Aorta (tissue), 5 donors: ENCODE data around the gene LARGE1. TPM values are rescaled to one million over a fixed set of nuclear protein-coding genes. Genes with fewer than 3 reads are reported as not detected.

Source experiments
- ATAC-seq: fragments of 200-7000 bp; cut with Tn5 transposase; one replicate; pipeline ENCODE4 v1.9.1; 2022; ENCODE audit warnings: moderate library complexity; ENCODE audit not compliant: low FRiP score
- DNase-seq, 2 donors: peaks; one replicate each; pipeline ENCODE4 v3.0.0-alpha.2; 2020
- H3K27ac ChIP-seq, 2 donors: one replicate each; pipeline ENCODE4 v1.5.1; 2013; ENCODE audit warnings: low read length in 2 of 2, mild to moderate bottlenecking in 2 of 2, moderate library complexity in 2 of 2, control low read depth in 1 of 2, inconsistent platforms in 1 of 2, low read depth in 1 of 2
- H3K27me3 ChIP-seq, 2 donors: one replicate each; pipeline ENCODE4 v1.6.1; 2013; ENCODE audit warnings: control low read depth in 1 of 2, low read length in 1 of 2, mild to moderate bottlenecking in 1 of 2, moderate library complexity in 1 of 2; ENCODE audit not compliant: insufficient read depth in 2 of 2, control insufficient read depth in 1 of 2
- H3K36me3 ChIP-seq, 2 donors: one replicate each; pipeline ENCODE4 v1.6.1; 2013; ENCODE audit warnings: control low read depth in 1 of 2, low read length in 1 of 2, mild to moderate bottlenecking in 1 of 2; ENCODE audit not compliant: insufficient read depth in 2 of 2, control insufficient read depth in 1 of 2
- H3K4me1 ChIP-seq, 2 donors: one replicate each; pipeline ENCODE4 v1.6.1; 2013; ENCODE audit warnings: low read length in 2 of 2, control low read depth in 1 of 2, mild to moderate bottlenecking in 1 of 2, moderate library complexity in 1 of 2; ENCODE audit not compliant: insufficient read depth in 2 of 2, control insufficient read depth in 1 of 2
- H3K4me3 ChIP-seq, 2 donors: one replicate each; pipeline ENCODE4 v1.5.1; 2013; ENCODE audit warnings: low read length in 2 of 2, control low read depth in 1 of 2, mild to moderate bottlenecking in 1 of 2
- H3K9me3 ChIP-seq: one replicate; pipeline ENCODE4 v1.6.1; 2013; ENCODE audit warnings: mild to moderate bottlenecking, low read length; ENCODE audit not compliant: control insufficient read depth
- WGBS, 2 donors: extraction: QIAGEN DNeasy Blood & Tissue Kit; methylation state at CpG; one replicate each; pipeline ENCODE4 v1.1.7; 2013; 5-methylcytosine and 5-hydroxymethylcytosine counted together
- intact Hi-C, 2 donors: fragments of 100-400 bp; cut with DNase I; formaldehyde crosslinking; loops; one replicate each; pipeline versions ENCODE4 v1.14.2 to v1.15.0; 2022
- polyA plus RNA-seq, 2 donors: library from polyadenylated mRNA; stranded (reverse); fragments of 200-250 nt; gene quantifications; one replicate each; pipeline ENCODE4 v1.2.3, GENCODE V29; 2013
- total RNA-seq, 2 donors: library from RNA; stranded (reverse); fragmentation: NEBNext Ultra II Directional; extraction: Animal tissue kit (Norgen Biotek cat#: 25700); gene quantifications; one replicate each; pipeline ENCODE4 v1.2.1, GENCODE V29; 2021
- donor health status: healthy with polysubstance abuse.
- donor health status: Bipolar disorder and iron deficiency.
- donor health status: DM: no; HTN: no; CAD: no.
- donor health status: DM: no; HTN: no; CAD: no.
- donor health status: DM: yes; HTN: yes; CAD: no.

LARGE1 gene
- total and polyA plus RNA-seq, 4 donors: 2.6 to 52.5 (median 24.0) TPM

DNA sequence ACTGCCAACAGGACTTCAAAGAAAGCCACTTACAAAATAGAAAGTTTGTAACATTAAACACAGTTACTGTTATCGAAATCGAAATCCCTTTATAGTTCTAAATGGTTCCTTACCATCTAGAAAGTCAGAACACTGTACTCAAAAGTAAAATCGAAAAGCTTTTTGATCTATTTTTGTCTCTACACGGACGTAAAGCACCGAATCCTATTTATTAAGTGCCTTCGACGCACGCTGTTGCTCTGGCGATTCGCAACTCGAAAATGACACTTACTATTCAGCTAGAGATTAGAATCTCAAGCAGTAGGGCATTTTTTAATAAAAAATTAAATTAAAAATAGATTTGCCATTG is 78.3 kb downstream of the LARGE1 start:
- Histone ChIP-seq H3K27me3 (no peaks in the 10 kb centered on the region), H3K27ac (no peak overlapping the region), H3K9me3 (no peaks in the 10 kb centered on the region), H3K4me3 (peak overlapping the region in 1 of 2 donors; percentile 36), H3K4me1 (peaks cover 8 to 12% of the 10 kb centered on the region in 2 donors), H3K36me3 (no peaks in the 10 kb centered on the region)
- WGBS, 2 donors: 46 to 51% methylated on average over 12 of the region's 12 CpGs
- ATAC-seq (no peak), DNase-seq (no peak)
- intact Hi-C loops: loop anchor here in 1 of 2 donors (10.0 kb wide), 1 partner anchor 117 kb away; no protein-coding TSS in a partner anchor

DNA sequence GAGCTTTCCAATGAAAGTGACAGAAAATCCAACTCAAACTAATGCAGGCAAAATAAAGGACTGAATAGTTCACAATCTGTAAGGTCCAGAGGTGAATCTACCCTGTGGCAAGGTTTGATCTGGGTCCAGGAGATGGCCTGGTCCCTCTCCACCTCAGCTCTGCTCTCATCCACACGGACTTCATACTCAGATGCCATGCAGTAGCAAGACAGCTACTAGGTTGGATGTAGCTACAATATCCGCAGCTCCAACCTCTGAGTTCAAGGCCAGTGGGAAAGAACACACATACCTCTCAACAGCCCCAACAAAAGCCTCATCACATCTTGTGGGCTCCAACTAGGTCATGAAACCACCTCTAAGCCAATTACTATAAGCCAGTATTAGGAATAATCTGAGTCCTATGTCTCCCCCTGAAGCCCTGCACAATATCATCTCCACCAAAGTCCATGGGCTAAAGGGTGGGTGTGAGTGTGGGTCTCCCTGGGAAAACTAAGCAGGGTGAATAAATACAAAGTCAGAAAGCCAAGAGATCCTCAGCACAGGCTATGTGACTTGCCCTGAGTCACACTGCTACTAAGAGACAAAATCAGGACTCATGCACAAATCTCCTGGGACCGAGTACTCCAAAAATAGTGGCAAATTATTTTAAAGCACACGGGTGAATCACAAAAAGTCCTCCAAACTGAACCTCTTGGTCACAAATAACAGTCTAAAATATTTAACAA is 78.8 kb downstream of the LARGE1 start:
- Histone ChIP-seq H3K9me3 (no peaks in the 10 kb centered on the region), H3K36me3 (no peaks in the 10 kb centered on the region), H3K27ac (peak overlapping the region; percentile 67 to 82), H3K27me3 (no peaks in the 10 kb centered on the region), H3K4me3 (peak overlapping the region in 1 of 2 donors; percentile 36), H3K4me1 (peaks cover 8 to 12% of the 10 kb centered on the region in 2 donors)
- intact Hi-C loops: loop anchor here in 1 of 2 donors (10.0 kb wide), 1 partner anchor 117 kb away; no protein-coding TSS in a partner anchor
- 20 to 26% methylated on average over 4 of the region's 4 CpGs for WGBS, 2 donors
- ATAC-seq (peak; percentile 63), DNase-seq (no peak)

- H3K27me3 ChIP-seq: no peaks in the 10 kb centered on the region
- 40% methylated on average over 6 of the region's 6 CpGs for WGBS, 2 donors
- intact Hi-C loops: no loop called here
- H3K4me1 ChIP-seq: peaks cover 8 to 9% of the 10 kb centered on the region in 2 donors
- ATAC-seq (no peak), DNase-seq (no peak)
- H3K4me3 ChIP-seq: no peak overlapping the region
- no peak overlapping the region for H3K27ac ChIP-seq
- H3K36me3 ChIP-seq: no peaks in the 10 kb centered on the region
- H3K9me3 ChIP-seq: no peaks in the 10 kb centered on the region
Observed at GRCh38 chr22:33838644-33839043, 81.6 kb downstream of the LARGE1 start.

- DNase-seq (no peak), ATAC-seq (no peak)
- H3K4me3 ChIP-seq: no peak overlapping the region
- intact Hi-C loops: no loop called here
- H3K4me1 ChIP-seq: peaks cover 8 to 9% of the 10 kb centered on the region in 2 donors
- 71 to 74% methylated on average over 4 of the region's 4 CpGs for WGBS, 2 donors
- no peaks in the 10 kb centered on the region for H3K36me3 ChIP-seq
- no peaks in the 10 kb centered on the region for H3K27me3 ChIP-seq
- no peaks in the 10 kb centered on the region for H3K9me3 ChIP-seq
- H3K27ac ChIP-seq: no peak overlapping the region
Observed at GRCh38 chr22:33837826-33838225, 82.5 kb downstream of the LARGE1 start.

DNA sequence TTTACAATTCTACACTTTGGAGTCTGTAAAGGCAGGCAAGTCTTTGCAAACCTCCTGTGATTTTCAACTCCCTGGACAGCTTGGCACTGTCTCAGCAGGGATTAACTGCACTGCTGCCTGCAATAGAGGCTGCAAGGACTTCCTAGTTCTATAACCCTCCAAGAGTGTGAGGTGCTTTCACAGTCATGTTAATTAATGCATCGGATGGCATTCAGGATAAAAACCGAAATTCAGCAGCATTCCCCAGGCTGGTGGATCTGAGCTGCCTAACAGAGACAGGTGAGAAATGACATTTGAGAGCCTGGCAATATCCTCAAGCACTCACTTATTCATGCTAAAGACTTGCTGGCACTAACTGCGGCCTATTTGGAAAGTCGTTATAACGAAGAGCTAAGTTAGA is 85.0 kb downstream of the LARGE1 start:
- no peak for ATAC-seq
- no peaks in the 10 kb centered on the region for H3K36me3 ChIP-seq
- no peak overlapping the region for H3K27ac ChIP-seq
- intact Hi-C loops: no loop called here
- 66 to 73% methylated on average over 5 of the region's 5 CpGs for WGBS, 2 donors
- no peaks in the 10 kb centered on the region for H3K9me3 ChIP-seq
- no peak overlapping the region for H3K4me3 ChIP-seq
- H3K27me3 ChIP-seq: no peaks in the 10 kb centered on the region
- no peak for DNase-seq
- peaks cover 5 to 8% of the 10 kb centered on the region in 2 donors for H3K4me1 ChIP-seq

DNA sequence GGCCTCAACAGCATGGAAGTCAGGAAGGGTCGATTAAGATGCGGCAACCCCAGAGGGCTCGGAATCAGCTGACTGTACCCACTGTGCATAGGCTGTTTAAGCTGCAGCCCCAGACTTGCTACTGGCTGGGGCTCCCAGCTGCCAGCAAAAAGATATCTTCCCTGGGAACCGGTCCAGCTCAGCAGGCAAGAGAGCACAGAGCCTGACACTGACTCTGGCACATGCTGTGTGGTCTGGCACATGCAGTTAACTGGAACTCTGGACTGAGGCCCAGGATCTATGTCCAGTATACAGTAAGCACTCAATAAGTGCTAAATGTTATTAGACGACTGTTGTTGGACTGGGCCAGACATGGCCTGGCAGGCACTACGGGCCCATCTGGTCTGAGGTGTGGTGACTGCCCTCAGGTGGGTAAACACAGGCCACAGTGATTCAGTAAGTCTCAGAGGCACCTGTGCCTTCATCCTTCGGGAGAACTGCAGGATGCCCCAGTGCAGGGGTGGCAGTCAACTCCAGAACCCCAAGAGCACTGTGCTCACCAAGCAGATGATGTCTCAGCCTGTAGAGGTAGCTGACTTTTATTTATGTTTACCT is 87.6 kb downstream of the LARGE1 start:
- no peaks in the 10 kb centered on the region for H3K36me3 ChIP-seq
- 76% methylated on average over 7 of the region's 7 CpGs for WGBS, 2 donors
- intact Hi-C loops: no loop called here
- H3K27me3 ChIP-seq: no peaks in the 10 kb centered on the region
- no peak overlapping the region for H3K27ac ChIP-seq
- H3K9me3 ChIP-seq: no peaks in the 10 kb centered on the region
- DNase-seq (no peak), ATAC-seq (no peak)
- no peak overlapping the region for H3K4me3 ChIP-seq
- no peaks in the 10 kb centered on the region for H3K4me1 ChIP-seq

GRCh38 chr22:33831651-33832050 is 88.6 kb downstream of the LARGE1 start:
- WGBS, 2 donors: 78 to 82% methylated on average over 5 of the region's 5 CpGs
- Histone ChIP-seq H3K9me3 (no peaks in the 10 kb centered on the region), H3K27me3 (no peaks in the 10 kb centered on the region), H3K4me3 (no peak overlapping the region), H3K4me1 (no peaks in the 10 kb centered on the region), H3K27ac (no peak overlapping the region), H3K36me3 (no peaks in the 10 kb centered on the region)
- ATAC-seq (no peak), DNase-seq (no peak)
- intact Hi-C loops: no loop called here

DNA sequence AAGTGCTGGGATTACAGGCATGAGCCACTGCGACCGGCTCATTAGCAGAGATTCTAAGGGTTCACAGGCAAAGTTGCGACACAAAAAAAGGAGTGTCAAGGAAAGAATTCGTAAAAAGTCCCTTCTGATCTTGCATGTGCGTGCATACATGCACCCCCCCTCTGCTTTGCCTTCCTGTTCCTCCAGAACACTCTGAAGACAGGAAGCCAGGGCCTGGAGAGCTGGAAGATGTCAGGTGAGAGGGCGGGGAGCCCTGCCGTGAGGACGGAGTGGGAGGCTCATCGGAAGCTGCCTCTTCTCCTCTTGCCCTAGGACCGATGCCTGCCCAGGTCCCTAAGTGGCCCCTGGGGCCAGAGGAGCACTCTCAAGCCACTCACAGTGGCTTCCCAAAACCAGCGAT is 89.1 kb downstream of the LARGE1 start:
- no peaks in the 10 kb centered on the region for H3K4me1 ChIP-seq
- no peak for ATAC-seq
- no peaks in the 10 kb centered on the region for H3K9me3 ChIP-seq
- intact Hi-C loops: no loop called here
- H3K4me3 ChIP-seq: no peak overlapping the region
- 86 to 88% methylated on average over 11 of the region's 11 CpGs for WGBS, 2 donors
- DNase-seq: no peak
- H3K27ac ChIP-seq: no peak overlapping the region
- H3K36me3 ChIP-seq: no peaks in the 10 kb centered on the region
- no peaks in the 10 kb centered on the region for H3K27me3 ChIP-seq
